Stimulated activated CD8-positive, alpha-beta memory T cell treated with anti-CD3 and anti-CD28 coated beads, Interleukin-15, amount 100 ng/mL, for 24 hours (primary cell): ENCODE measurements around the gene CDV3.
"Not testable (repeated sequence)": the region's sequence is repeated elsewhere in the genome, so short reads cannot be mapped to it uniquely, and the experiment has no call there.

ENCODE experiments used
- DNase-seq: peaks from one replicate; pipeline ENCODE4 v3.0.0-alpha.2; 2020; ENCODE audit warnings: low read depth

CDV3 gene, protein sequence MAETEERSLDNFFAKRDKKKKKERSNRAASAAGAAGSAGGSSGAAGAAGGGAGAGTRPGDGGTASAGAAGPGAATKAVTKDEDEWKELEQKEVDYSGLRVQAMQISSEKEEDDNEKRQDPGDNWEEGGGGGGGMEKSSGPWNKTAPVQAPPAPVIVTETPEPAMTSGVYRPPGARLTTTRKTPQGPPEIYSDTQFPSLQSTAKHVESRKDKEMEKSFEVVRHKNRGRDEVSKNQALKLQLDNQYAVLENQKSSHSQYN

DNA sequence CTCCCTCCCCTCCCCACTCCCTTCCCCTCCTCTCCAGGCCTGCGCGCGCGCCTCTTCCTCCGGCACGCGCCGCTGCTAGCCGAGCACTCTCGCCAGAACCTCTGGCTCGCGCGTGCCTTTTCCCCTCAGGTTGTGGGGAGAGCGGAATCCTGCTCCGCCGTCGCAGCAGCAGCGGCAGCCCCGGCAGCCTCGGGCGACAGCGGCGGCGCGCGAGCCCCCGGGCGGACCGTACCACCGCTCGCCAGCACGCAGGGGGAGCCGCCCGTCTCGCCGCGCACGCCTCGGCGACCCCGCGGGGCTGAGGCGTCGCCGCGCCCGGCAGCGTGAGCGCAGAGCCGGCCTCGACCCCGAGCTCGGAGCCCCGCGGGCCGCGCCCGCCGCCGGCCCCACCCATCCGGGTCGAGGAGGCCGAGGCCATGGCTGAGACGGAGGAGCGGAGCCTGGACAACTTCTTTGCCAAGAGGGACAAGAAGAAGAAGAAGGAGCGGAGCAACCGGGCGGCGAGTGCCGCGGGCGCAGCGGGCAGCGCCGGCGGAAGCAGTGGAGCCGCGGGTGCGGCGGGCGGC, at the start of gene CDV3:
TSS of gene CDV3 (plus strand) at position 58 of the 566 bp plus-strand sequence. CDS start at position 417, 359 bp downstream.
- no peak for DNase-seq

DNA sequence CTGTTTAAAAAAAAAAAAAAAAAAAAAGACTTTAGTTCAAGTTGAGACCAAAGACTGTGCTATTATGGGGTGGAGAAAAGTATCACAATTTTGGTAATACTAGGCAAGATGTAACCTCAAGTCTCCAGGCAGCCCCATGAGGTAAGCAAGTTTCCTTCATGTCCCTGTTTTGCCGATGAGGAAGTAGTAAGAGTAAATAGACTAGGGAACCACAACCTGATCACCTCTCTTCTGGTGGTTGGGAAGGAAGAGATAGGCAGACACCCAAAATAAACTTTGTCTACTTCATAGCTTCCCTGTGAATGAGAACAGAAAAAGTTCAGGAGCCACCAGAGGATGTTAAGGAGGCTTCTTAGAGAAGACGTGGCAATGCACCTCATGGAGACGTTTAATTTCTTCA, 49.7 kb upstream of the CDV3 start:
- not testable (repeated sequence) for DNase-seq

DNA sequence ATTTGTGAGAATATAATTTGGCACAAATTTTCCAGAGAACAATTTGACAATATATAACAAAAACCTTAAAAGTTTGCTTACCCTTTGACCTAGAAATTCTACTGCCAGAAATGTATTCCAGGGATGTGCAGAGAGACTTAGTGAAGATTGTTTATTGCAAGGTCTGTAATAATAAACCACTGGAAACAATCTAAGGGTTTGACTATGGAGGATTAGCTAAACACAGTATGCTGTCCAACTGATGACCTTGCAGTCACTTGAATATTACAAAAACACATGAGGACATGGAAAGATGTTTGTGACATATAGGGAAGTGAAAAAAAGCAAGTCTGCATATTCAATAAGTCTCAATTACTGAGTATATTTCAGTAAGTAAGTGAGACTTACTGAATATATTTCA, 48.1 kb upstream of the CDV3 start:
- DNase-seq: no peak

DNA sequence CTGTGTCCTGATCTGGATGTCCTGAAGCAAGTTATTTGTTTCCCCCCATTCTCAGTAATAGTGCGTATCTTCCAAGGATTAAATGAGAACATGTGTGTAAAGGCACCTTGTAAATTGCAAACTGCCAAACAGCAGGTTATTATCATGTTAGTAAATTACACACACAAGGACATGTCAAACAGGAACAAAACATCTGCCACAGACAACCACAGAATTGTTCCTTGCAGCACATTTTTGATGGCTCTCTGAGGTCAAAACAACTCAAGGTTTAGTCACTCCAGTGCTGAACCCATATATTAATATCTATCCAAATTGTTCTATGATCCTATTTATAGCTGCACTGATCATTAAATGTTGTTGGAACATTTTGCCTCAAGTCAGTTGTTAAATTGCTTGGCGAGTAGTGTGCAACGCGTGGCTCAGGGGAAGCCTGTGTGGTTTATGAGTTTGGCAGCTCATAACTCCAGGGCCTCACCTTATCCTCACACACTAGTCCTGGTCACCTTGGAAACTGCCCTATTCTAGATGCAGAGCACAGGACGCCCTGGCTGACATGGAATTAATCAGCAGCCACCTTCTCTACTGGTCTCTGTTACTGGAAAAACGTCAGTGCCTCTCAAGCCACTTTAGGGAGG, 46.3 kb upstream of the CDV3 start:
- no peak for DNase-seq

DNA sequence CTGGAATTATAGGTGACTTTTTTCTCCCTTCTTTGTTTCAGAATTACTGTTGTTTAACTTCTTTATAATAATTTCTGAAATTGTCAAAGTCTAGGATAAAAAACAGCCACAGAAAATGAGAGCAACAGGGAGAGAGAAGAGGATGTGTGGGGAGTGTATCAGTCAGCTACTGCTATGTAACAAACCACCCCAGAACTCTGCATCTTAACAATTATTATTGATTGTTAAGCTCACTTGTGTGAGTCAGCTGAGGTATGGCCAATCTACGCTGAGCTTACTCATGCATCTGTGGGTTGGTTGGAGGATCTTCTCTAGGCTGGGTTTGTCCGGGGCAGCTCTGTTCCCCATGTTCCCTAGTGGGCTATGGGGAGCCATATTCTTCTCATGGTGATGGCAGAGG, 43.7 kb upstream of the CDV3 start:
- DNase-seq: no peak

DNA sequence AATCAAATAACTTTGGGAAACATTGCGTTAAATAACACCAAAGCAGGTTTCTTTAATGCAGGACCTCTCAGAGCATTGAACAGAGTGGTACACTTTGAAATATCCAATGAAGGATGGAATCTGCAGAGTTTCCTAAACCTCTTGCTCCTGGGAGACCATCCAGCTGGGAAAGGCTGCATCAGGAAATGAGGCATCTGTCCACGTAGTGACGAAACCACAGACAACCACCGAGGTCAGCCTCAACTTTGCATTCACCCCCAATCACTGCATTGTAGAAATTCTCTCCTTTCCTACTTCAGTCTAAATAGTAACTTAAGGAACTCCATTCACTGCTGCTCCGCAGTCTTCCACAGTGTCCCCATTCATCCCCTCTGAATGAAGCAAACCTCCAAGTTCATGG, 41.5 kb upstream of the CDV3 start:
- no peak for DNase-seq

DNA sequence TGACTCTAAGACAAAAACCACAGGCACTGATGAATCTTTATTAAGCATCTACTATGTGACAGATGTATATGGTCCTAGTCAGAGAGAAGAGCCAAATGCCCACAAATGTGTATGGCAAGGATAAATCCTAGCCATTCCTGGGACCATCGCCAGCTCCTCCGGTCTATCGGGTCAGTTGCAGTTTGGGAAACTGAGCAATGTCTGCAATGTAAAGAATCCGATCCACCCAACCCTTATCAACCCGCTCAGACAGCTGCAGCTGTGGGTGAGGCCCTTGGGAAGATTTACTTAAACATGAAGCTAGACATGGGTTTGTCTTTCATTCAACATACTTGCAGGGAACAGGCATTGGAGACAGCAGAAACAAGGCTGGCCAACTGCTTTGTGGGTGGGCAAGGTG, 40.5 kb upstream of the CDV3 start:
- no peak for DNase-seq

DNA sequence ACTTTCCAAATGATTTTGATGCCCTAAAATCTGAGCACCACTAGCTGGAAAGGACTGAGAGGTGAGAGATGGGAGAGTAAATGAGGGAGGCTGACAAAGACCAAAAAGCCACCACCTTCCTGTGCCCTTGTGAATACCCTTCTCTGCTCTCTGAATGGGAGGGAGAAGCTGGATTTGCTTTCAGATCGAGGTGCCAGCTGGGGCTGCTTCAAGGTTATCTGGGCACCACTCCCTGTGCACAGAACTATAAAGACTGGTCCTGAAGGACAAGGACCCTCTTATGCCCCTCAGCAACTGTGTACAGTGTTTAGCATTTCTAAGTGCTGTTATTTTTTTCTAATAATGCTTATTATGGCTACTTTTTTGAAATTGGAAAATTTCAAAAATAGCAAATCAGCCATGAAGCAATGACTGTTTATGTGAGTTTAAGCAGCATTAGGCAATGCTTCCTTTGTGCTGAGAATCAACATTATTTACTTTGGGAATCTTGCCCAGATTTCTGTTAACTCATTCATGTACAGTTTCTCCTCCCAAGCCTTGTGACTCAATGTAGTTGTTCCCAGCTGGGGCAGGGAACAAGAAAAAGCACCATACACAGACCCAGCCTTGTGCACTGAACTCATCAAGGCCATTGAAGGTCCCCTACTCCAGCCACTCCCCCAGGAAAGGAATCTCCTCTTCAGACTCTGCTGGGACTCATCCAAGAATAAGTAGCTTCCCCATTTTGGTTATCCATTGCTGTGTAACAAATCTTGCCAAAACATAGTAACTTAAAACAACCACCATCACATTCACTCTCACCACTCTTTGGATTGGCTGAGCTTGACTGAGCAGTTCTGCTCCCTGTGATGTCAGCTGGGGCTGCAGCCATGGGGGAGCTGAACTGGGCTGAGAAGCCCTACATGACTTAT, 37.3 kb upstream of the CDV3 start:
- no peak for DNase-seq

DNA sequence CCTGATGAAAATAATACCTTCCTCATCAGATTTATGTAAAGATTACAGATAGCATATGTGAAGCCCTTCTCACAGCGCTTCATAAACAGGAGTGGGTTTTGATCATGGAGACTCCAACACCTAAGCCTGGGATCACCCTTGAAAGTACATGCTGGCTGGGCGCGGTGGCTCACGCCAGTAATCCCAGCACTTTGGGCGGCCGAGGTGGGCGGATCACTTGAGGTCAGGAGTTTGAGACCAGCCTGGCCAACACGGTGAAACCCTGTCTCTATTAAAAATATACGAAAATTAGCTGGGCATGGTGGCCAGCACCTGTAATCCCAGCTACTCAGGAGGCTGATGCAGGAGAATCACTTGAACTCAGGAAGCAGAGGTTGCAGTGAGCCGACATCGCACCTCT, 36.4 kb upstream of the CDV3 start:
- not testable (repeated sequence) for DNase-seq

DNA sequence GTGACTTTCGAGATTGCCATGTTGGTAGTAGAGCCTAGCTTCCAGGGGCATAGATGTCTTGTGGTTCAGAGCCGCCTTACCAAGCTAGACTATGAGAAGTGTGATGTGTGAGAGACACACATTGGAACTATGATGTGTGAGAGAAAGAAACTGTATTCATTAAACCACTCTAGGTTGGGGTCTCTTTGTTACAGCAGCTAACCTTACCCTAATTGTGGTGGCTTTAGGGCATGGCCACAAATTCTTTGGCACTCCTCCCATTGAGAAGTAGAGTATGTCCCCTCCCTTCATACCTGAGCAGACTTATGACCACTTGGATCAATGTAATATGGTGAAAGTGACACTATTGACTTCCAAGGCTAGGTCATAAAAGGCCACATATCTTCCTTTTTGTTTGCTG, 35.3 kb upstream of the CDV3 start:
- DNase-seq: no peak

DNA sequence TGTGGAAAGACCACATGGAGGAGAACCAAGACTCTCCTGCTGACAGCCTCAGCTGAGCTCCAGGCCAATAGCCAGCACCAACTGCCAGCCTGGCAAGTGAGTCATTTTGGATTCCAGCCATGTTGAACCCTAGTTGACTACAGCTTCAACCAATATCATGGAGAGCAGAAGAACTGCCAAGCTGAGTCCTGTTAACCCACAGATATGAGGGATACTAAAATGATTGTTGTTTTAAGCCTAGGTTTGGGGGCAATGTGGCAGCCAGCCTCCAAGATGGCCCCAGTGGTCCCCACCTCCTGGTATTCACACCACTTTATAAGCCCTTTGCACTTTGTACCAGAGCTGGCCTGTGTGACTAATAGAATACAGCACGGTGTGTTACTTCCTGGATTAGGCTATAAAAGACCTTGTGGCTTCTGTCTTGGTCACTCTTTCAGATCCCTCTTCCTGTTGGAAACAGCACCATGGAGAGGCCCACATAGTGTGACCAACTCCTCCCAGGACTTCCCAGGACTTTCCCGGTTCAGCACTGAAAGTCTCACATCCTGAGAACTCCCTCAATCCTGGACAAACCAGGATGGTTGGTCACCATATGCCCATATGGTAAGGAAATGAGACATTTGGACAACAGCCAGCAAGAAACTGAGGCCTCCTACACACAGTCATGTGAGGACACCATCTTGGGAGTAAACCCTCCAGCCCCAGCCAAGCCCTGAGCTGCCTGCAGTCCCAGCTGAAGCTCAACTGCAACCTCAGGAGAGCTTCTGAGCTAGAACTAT, 32.4 kb upstream of the CDV3 start:
- DNase-seq: no peak

DNA sequence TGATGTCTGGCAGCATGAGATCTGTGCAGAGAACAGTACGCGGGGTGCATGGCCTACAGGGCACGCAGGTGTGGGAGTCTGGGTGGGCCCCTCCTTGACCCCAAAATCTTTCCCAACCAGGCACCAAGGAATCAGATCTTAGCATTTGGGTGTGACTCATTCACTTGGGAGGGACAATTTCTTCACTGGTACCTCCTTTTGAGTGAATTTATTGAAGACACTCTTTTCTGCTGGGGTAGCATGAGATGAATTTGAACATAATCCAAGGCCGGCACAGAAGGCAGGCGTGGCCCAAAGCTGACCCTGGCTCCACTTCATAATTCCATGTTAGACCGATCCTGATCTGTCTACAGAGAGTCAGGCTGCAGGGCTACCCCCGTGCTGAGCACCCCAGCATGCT, 30.6 kb upstream of the CDV3 start:
- DNase-seq: no peak

DNA sequence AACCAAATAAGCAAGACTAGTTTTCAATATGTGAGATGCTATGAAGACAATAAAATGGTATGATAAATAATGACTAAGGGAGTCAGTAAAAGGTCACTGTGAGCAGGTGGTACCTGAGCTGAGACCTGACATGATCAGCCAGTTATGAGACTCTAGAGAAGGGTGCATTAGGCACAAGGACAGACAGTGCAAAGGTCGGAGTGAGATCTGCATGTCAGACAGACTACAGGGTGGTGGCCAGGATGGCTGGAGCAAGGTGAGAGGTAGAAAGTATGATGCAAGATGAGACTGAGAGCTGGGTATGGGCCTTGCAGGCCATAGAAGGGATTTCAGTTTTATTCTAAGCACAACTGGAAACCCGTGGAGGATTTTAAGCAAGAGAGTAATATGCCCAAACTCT, 28.5 kb upstream of the CDV3 start:
- not testable (repeated sequence) for DNase-seq

DNA sequence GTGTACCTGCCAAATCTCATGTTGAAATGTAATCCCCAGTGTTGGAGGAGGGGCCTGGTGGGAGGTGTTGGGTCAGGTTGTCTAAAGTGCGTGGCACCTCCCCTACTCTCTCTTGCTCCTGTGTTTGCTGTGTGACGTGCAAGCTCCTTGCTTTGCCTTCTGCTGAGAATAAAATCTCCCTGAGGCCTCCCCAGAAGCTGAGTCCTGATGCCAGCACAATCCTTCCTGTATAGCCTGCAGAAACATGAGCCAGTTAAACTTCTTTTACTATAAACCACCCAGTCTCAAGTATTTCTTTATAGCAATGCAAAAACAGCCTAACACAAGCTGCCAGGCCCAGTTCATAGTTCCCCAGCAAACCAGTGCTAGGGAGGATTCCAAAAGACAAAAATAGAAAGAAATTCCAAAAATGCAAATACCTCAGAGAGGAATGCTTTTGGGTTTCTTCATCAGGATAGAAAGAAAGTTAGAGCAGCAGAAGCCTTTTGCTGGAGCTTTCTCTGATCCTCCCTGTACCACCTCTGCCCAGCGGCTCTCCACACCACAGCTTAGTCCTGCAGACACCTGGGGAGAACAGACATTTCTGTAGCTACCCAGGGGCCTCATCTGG, 25.9 kb upstream of the CDV3 start:
- no peak for DNase-seq

DNA sequence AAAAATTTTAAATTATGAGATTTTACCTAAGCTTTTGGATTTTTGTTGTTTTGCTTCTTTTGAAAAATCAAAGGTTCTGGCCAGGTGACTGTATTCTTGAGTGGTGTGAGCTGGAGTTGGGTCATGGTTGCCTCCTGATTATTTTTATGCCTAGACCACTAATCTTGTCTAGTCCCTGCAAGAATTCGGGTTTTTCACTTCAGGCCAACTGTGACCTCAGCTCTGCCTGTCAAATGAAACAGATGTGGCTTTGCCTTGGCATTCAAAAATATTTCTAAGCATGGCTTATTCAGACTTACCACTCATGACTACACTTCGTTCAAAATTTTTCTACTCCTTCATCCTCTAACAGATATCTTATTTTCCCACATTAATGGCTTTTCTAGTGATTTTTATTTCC, 25.4 kb upstream of the CDV3 start:
- no peak for DNase-seq

DNA sequence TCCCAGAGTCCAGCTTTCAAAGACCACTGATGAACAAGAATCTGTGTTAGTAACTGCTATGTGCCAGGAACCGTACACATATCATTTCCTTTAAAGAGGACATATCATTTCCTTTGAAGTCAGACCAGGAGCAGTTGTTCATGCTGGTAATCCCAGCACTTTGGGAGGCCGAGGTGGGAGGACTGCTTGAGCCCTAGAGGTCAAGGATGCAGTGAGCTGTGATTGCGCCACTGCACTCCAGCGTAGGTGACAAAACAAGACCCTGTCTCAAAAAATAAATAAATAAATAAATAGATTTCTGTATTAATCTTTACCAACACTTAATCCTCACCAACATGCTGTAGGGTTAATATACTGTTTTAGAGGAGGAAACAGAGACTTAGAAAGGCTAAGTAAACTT, 23.9 kb upstream of the CDV3 start:
- DNase-seq: no peak

DNA sequence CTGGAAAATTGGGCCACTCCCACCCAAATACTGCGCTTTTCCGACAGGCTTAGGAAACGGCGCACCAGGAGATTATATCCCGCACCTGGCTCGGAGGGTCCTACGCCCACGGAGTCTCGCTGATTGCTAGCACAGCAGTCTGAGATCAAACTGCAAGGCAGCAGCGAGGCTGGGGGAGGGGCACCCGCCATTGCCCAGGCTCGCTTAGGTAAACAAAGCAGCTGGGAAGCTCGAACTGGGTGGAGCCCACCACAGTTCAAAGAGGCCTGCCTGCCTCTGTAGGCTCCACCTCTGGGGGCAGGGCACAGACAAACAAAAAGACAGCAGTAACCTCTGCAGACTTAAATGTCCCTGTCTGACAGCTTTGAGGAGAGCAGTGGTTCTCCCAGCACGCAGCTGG, 21.9 kb upstream of the CDV3 start:
- DNase-seq: not testable (repeated sequence)

DNA sequence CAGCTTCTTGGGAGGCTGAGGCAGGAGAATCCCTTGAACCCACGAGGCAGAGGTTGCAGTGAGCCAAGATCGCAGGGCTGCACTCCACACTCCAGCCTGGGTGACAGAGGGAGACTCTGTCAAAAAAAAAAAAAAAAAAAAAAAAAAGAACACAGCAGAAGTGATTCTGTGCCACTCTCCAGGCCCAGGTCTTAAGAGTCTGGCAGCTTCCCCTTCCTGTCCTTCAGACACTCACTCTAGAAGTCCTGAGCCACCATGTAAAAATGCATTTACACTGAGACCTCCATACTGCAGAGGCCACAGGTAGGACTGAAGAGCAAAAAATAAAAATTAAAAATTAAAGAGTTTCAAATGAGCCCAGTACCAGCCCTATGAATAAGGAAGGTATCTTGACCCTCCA, 11.8 kb upstream of the CDV3 start:
- DNase-seq: no peak

DNA sequence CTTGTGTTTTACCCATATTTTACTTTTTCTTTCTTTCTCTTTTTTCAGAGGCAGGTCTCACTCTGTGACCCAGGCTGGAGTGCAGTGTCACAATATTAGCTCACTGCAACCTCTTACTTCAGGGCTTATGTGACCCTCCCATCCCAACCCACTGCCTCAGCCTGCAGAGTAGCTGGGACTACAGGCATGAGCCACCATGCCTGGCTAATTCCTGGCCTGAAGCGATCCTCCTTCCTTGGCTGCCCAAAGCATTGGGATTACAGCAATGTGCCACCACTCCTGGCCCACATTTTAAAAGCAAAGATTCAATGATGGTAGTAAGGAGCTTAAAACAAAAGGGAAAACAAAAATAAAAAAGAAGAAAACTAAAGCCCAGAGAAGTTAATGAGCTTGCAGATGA, 11.1 kb upstream of the CDV3 start:
- DNase-seq: no peak

DNA sequence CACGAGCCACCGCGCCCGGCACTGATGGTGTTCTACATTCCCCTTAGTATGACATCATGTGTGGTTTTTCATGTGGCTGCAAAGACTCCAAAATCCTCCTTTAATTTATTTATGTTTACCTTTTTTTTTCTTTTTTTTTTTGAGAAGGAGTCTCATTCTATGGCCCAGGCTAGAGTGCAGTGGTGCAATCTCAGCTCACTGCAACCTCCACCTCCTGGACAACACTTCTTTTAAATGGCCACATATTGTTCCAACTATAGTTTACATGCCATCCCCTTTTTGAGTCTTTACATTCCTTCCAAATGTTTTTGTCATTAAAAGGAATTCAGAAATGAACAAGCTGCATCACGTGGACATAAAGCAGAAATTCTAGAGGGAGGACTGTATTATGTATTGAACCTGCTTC, 10.3 kb upstream of the CDV3 start:
- no peak for DNase-seq

DNA sequence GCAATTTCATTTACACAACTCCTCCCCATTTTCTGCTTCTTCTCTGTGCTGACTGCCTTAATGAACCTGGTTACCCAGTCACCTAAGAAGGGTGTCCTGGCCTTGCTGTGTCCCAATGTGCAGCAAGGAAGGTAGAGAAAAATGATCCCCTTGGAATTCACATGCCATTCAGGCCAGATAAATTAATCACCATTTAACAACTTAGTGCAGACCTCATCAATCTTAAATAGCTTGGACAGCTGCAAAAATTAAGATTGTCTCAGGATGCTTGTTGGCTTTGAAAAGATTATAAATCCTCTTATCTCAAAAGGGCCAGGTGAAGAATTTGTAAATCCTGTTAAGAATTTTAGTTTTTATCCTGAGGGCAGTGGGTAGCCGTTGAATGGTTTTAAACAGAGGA, 9.7 kb upstream of the CDV3 start:
- DNase-seq: no peak
